Loucy (cell line): ENCODE results near the gene TNIP1.

ENCODE experiments used
- H2AFZ ChIP-seq: fragments of 200-600 bp; sonication (generic); 2 replicates; pipeline ENCODE4 v1.6.0; 2016; ENCODE audit warnings: antibody characterized with exemption, mild to moderate bottlenecking, low read length, moderate library complexity
- H3F3A ChIP-seq: fragments of 200-600 bp; 2 replicates; pipeline ENCODE4 v1.6.0; 2016; ENCODE audit warnings: antibody characterized with exemption, low read depth, mild to moderate bottlenecking
- H3K27me3 ChIP-seq: fragments of 200-600 bp; sonication (generic); 2 replicates; pipeline ENCODE4 v1.6.1; 2014; ENCODE audit warnings: low read length, mild to moderate bottlenecking; ENCODE audit not compliant: insufficient read depth, poor library complexity, severe bottlenecking
- H3K36me3 ChIP-seq: fragments of 200-600 bp; sonication (generic); 2 replicates; pipeline ENCODE4 v1.6.1; 2016; ENCODE audit warnings: low read length; ENCODE audit not compliant: insufficient read depth
- H3K4me1 ChIP-seq: fragments of 200-600 bp; sonication (generic); 2 replicates; pipeline ENCODE4 v1.5.1; 2014; ENCODE audit warnings: low read length, mild to moderate bottlenecking; ENCODE audit not compliant: insufficient read depth, poor library complexity, severe bottlenecking
- H3K4me2 ChIP-seq: fragments of 200-600 bp; sonication (generic); 2 replicates; pipeline ENCODE4 v1.6.0; 2014; ENCODE audit warnings: antibody characterized with exemption, low read length, low read depth, mild to moderate bottlenecking; ENCODE audit not compliant: poor library complexity, severe bottlenecking
- H3K4me3 ChIP-seq: fragments of 200-600 bp; sonication (generic); 2 replicates; pipeline ENCODE4 v1.5.1; 2014; ENCODE audit warnings: low read length, mild to moderate bottlenecking, mixed read lengths; ENCODE audit not compliant: poor library complexity, severe bottlenecking
- H3K79me2 ChIP-seq: fragments of 200-600 bp; sonication (generic); 2 replicates; pipeline ENCODE4 v1.6.1; 2014; ENCODE audit warnings: low read length; ENCODE audit not compliant: insufficient read depth
- H3K9ac ChIP-seq: fragments of 200-600 bp; sonication (generic); 2 replicates; pipeline ENCODE4 v1.6.0; 2014; ENCODE audit warnings: mild to moderate bottlenecking, low read depth, low read length, moderate library complexity; ENCODE audit not compliant: poor library complexity, severe bottlenecking
- H3K9me2 ChIP-seq: fragments of 200-600 bp; sonication (generic); replicated peaks from 2 replicates; pipeline ENCODE4 v1.6.1; 2016; ENCODE audit warnings: low read depth, low read length, mixed read lengths
- H3K9me3 ChIP-seq: fragments of 200-600 bp; sonication (generic); 2 replicates; pipeline ENCODE4 v1.6.1; 2014; ENCODE audit warnings: mild to moderate bottlenecking, antibody characterized with exemption, low read length, low read depth; ENCODE audit not compliant: insufficient read depth
- H4K20me1 ChIP-seq: fragments of 200-600 bp; sonication (generic); 2 replicates; pipeline ENCODE4 v1.6.0; 2014; ENCODE audit warnings: antibody characterized with exemption, low read length, mild to moderate bottlenecking; ENCODE audit not compliant: insufficient read depth, poor library complexity, severe bottlenecking
- EZH2phosphoT487 ChIP-seq: fragments of 200-600 bp; IDR thresholded peaks from 2 replicates; pipeline ENCODE4 v1.6.1; 2018; ENCODE audit warnings: antibody characterized with exemption, mild to moderate bottlenecking, moderate library complexity, borderline replicate concordance
- TF ChIP-seq, protein P1 (sequence below): fragments of 200-600 bp; sonication (generic); conservative IDR thresholded peaks from 2 replicates; pipeline ENCODE4 v1.5.1; 2014; ENCODE audit warnings: mild to moderate bottlenecking, antibody characterized with exemption, low read length

TNIP1 gene

DNA sequence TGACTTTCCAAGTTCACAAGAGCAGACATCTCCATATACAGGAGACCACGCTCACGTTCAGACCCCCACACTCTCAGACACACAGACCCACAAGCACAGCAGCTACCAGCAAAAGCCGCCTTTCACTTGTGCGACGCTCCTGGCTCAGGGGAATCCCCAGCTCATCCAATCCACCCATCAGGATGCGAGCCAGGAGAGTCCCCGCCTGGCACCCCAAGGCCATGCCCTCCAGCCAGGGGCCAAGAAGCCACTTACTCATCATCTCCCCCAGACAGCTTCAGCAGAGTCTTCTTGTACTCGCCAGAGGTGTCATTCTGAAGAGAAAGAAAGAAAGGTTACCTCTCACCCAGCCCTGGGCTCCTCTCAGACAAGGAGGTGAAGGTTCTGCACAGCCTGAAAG lies 47.1 kb upstream of the TNIP1 start:
- Histone ChIP-seq H3F3A (no peaks in the 10 kb centered on the region), H3K27me3 (no peaks in the 10 kb centered on the region), H3K9ac (no peak overlapping the region), H3K4me1 (no peaks in the 10 kb centered on the region), H2AFZ (no peak overlapping the region), H4K20me1 (peaks cover 3% of the 10 kb centered on the region), H3K79me2 (no peaks in the 10 kb centered on the region), H3K4me3 (no peak overlapping the region), H3K9me3 (no peaks in the 10 kb centered on the region), H3K4me2 (no peak overlapping the region), H3K36me3 (peaks cover 96% of the 10 kb centered on the region), H3K9me2 (no peaks in the 10 kb centered on the region)
- no peak for TF ChIP-seq EZH2phosphoT487
- TF ChIP-seq, protein P1, sequence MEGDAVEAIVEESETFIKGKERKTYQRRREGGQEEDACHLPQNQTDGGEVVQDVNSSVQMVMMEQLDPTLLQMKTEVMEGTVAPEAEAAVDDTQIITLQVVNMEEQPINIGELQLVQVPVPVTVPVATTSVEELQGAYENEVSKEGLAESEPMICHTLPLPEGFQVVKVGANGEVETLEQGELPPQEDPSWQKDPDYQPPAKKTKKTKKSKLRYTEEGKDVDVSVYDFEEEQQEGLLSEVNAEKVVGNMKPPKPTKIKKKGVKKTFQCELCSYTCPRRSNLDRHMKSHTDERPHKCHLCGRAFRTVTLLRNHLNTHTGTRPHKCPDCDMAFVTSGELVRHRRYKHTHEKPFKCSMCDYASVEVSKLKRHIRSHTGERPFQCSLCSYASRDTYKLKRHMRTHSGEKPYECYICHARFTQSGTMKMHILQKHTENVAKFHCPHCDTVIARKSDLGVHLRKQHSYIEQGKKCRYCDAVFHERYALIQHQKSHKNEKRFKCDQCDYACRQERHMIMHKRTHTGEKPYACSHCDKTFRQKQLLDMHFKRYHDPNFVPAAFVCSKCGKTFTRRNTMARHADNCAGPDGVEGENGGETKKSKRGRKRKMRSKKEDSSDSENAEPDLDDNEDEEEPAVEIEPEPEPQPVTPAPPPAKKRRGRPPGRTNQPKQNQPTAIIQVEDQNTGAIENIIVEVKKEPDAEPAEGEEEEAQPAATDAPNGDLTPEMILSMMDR = no peak

DNA sequence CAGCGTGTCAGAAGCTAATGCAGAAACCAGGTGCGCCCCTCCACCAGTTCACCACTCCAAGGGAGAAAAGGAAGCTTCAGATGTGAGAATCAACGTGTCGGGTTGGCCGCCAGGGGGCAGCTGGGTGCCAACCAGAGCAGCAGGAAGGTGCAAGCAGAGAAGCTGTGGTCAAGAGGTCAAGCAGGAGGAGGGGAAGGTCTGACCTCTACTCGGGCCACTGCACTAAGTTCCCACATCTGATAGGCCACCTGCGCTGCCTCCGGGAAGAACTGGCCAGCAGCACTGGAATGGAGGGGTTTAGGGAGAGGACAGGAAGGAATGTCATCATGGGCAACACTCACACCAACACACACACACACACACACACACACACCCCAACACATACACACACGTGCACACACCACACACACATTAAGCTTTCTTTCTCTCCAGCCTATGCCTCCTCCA lies 45.4 kb upstream of the TNIP1 start:
- H3K4me1 ChIP-seq = no peaks in the 10 kb centered on the region
- H3K36me3 ChIP-seq = peaks cover 96% of the 10 kb centered on the region
- TF ChIP-seq EZH2phosphoT487 = no peak
- TF ChIP-seq, protein P1 = peak; percentile 89
- no peak overlapping the region for H2AFZ ChIP-seq
- no peaks in the 10 kb centered on the region for H3K27me3 ChIP-seq
- no peak overlapping the region for H3K9ac ChIP-seq
- no peak overlapping the region for H3K4me3 ChIP-seq
- H3F3A ChIP-seq = no peaks in the 10 kb centered on the region
- no peak overlapping the region for H3K4me2 ChIP-seq
- no peaks in the 10 kb centered on the region for H3K9me2 ChIP-seq
- H4K20me1 ChIP-seq = peaks cover 3% of the 10 kb centered on the region
- no peaks in the 10 kb centered on the region for H3K9me3 ChIP-seq
- no peaks in the 10 kb centered on the region for H3K79me2 ChIP-seq

DNA sequence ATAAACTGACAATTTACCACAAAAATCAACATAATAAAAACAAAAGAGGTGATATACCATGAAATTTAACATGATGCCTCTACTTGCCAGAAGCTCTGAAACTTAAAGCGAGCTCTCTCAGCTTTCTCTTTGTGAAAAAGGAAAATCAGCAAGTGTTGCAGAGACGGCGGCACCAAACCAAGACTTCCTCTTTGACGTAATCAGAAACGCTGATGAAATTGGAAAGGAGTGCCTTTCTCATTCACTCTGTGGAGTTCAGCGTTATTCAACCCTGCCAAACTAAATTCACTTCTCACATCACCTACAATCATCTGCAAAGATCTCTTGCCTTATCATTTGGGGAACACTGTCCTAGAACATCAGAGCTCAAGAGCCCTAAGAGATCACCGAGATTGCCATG lies 44.6 kb upstream of the TNIP1 start:
- TF ChIP-seq, protein P1 = no peak
- no peaks in the 10 kb centered on the region for H3K9me3 ChIP-seq
- H3K4me3 ChIP-seq = no peak overlapping the region
- H3K9ac ChIP-seq = no peak overlapping the region
- no peaks in the 10 kb centered on the region for H3K9me2 ChIP-seq
- no peak overlapping the region for H3K4me2 ChIP-seq
- no peaks in the 10 kb centered on the region for H3K27me3 ChIP-seq
- H3K4me1 ChIP-seq = no peaks in the 10 kb centered on the region
- peaks cover 96% of the 10 kb centered on the region for H3K36me3 ChIP-seq
- H2AFZ ChIP-seq = no peak overlapping the region
- peaks cover 3% of the 10 kb centered on the region for H4K20me1 ChIP-seq
- H3K79me2 ChIP-seq = no peaks in the 10 kb centered on the region
- no peaks in the 10 kb centered on the region for H3F3A ChIP-seq
